ENCODE results near the gene PRKN. TPM values are rescaled to one million over a fixed set of nuclear protein-coding genes. Genes with fewer than 3 reads are reported as not detected.

Gene PRKN
- total and polyA plus RNA-seq, 2 donors (not counting 3 experiments of a cell fraction or from before 2014, with no cell fraction given): 0.06 TPM; not detected in 1

- dilution Hi-C loops (cut with MboI; ENCODE audit: extremely low pct_ligation_motif_present, low sequenced_read_pairs) (no loop called here), intact Hi-C loops (cut with micrococcal nuclease) (no loop called here)
- DNase-seq (ENCODE audit: low read depth, low spot score) (no peak), FAIRE-seq (no peak)
- Histone ChIP-seq H3K4me2 (ENCODE audit: insufficient read depth, low read length) (no peak overlapping the region), H3K9me1 (replicated peaks; ENCODE audit: control insufficient read depth, extremely low read depth, insufficient read depth, low read length) (no peaks in the 10 kb centered on the region), H3K27ac (ENCODE audit: insufficient read depth, low read depth, low read length) (no peak overlapping the region), H3K36me3 (ENCODE audit: control insufficient read depth in 2 of 2, extremely low read depth in 1 of 2, insufficient read depth in 2 of 2, low read length in 2 of 2) (no peaks in the 10 kb centered on the region), H3K4me1 (ENCODE audit: control insufficient read depth, extremely low read depth, insufficient read depth, low read length) (no peaks in the 10 kb centered on the region), H3K79me2 (ENCODE audit: control insufficient read depth, insufficient read depth, low read length) (no peaks in the 10 kb centered on the region), H3K9me3 (replicated peaks; ENCODE audit: control insufficient read depth, insufficient read depth, low read length) (peaks cover 4% of the 10 kb centered on the region), H4K20me1 (replicated peaks; ENCODE audit: control insufficient read depth, extremely low read depth, insufficient read depth, low read length) (no peaks in the 10 kb centered on the region), H2AFZ (ENCODE audit: low read depth, low read length) (no peak overlapping the region), H3K27me3 (ENCODE audit: control insufficient read depth in 2 of 2, insufficient read depth in 2 of 2, low read length in 2 of 2) (no peaks in the 10 kb centered on the region), H3K9ac (replicated peaks; ENCODE audit: extremely low read depth, insufficient read depth, low read length) (no peak overlapping the region), H3K4me3 (replicated peaks in 1 of 3; ENCODE audit: insufficient read depth in 1 of 3, low read depth in 1 of 3, low read length in 3 of 3) (no peak overlapping the region)
- POLR2A ChIA-PET: no interaction called here
- CTCF ChIA-PET: no interaction called here
- TF ChIP-seq CTCF (IDR thresholded peaks at IDR 0.05; ENCODE audit: extremely low read depth in 1 of 2, insufficient read depth in 1 of 2, low read depth in 1 of 2, low read length in 2 of 2): no peak
- no peak for TF ChIP-seq POLR2A (IDR thresholded peaks at IDR 0.05; ENCODE audit: low read depth, low read length)
- no peak for TF ChIP-seq EZH2 (IDR thresholded peaks at IDR 0.05; ENCODE audit: borderline replicate concordance, low read depth, low read length, severe bottlenecking)
- no TSS peak for BruUV-seq (replicated peaks)
Observed at GRCh38 chr6:162450358-162450757, 277.2 kb downstream of the PRKN start.

DNA sequence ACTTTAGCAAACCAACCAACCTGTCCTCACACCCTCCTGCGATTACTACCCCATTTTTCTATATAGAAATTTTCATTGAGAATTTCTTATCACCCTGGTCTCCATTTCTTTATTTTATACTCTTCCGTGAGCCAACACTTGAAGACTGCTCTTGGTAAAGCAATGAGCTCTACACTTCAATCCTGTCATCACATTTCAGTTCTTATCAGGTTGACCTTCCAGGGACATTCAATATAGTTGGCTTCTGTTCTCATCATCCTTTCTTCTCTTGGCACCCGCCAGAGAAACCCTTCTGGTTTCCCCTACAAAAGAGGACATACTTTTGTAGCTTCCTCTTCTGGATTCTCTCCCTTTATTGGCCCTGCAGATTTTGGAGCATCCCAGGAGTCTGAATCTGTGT, 279.3 kb downstream of the PRKN start:
- dilution Hi-C loops (cut with MboI; ENCODE audit: extremely low pct_ligation_motif_present, low sequenced_read_pairs) (no loop called here), intact Hi-C loops (cut with micrococcal nuclease) (no loop called here)
- Histone ChIP-seq H4K20me1 (replicated peaks; ENCODE audit: control insufficient read depth, extremely low read depth, insufficient read depth, low read length) (no peaks in the 10 kb centered on the region), H3K9me3 (replicated peaks; ENCODE audit: control insufficient read depth, insufficient read depth, low read length) (peaks cover 2% of the 10 kb centered on the region), H3K4me2 (ENCODE audit: insufficient read depth, low read length) (no peak overlapping the region), H3K4me3 (replicated peaks in 1 of 3; ENCODE audit: insufficient read depth in 1 of 3, low read depth in 1 of 3, low read length in 3 of 3) (no peak overlapping the region), H3K27me3 (ENCODE audit: control insufficient read depth in 2 of 2, insufficient read depth in 2 of 2, low read length in 2 of 2) (no peaks in the 10 kb centered on the region), H3K9me1 (replicated peaks; ENCODE audit: control insufficient read depth, extremely low read depth, insufficient read depth, low read length) (no peaks in the 10 kb centered on the region), H3K4me1 (ENCODE audit: control insufficient read depth, extremely low read depth, insufficient read depth, low read length) (no peaks in the 10 kb centered on the region), H3K9ac (replicated peaks; ENCODE audit: extremely low read depth, insufficient read depth, low read length) (no peak overlapping the region), H2AFZ (ENCODE audit: low read depth, low read length) (no peak overlapping the region), H3K79me2 (ENCODE audit: control insufficient read depth, insufficient read depth, low read length) (no peaks in the 10 kb centered on the region), H3K27ac (ENCODE audit: insufficient read depth, low read depth, low read length) (no peak overlapping the region), H3K36me3 (ENCODE audit: control insufficient read depth in 2 of 2, extremely low read depth in 1 of 2, insufficient read depth in 2 of 2, low read length in 2 of 2) (no peaks in the 10 kb centered on the region)
- TF ChIP-seq CTCF (IDR thresholded peaks at IDR 0.05; ENCODE audit: extremely low read depth in 1 of 2, insufficient read depth in 1 of 2, low read depth in 1 of 2, low read length in 2 of 2) (no peak), JUN (IDR thresholded peaks at IDR 0.05; ENCODE audit: borderline replicate concordance, insufficient read depth, insufficient read length, low read depth) (no peak), MYC (IDR thresholded peaks at IDR 0.05; ENCODE audit: low read depth, low read length) (no peak), GATA2 (IDR thresholded peaks at IDR 0.05; ENCODE audit: insufficient read depth, insufficient read length, low read depth, low read length) (no peak), EZH2 (IDR thresholded peaks at IDR 0.05; ENCODE audit: borderline replicate concordance, low read depth, low read length, severe bottlenecking) (no peak), POLR2A (IDR thresholded peaks at IDR 0.05; ENCODE audit: low read depth, low read length) (no peak), FOS (IDR thresholded peaks at IDR 0.05; ENCODE audit: borderline replicate concordance, insufficient read depth, low read length) (no peak), POLR2AphosphoS5 (IDR thresholded peaks at IDR 0.05; ENCODE audit: insufficient read depth, low read depth, low read length) (no peak)
- TF ChIP-seq, protein P1, sequence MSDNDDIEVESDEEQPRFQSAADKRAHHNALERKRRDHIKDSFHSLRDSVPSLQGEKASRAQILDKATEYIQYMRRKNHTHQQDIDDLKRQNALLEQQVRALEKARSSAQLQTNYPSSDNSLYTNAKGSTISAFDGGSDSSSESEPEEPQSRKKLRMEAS (IDR thresholded peaks at IDR 0.05; ENCODE audit: insufficient read depth, insufficient read length): no peak
- no TSS peak for BruUV-seq (replicated peaks)
- POLR2A ChIA-PET: no interaction called here
- FAIRE-seq (no peak), DNase-seq (ENCODE audit: low read depth, low spot score) (no peak)
- CTCF ChIA-PET: no interaction called here

Measured in endothelial cell of umbilical vein (primary cell).